Colonic mucosa (tissue), 4 donors: Measurements from ENCODE around the gene WNT7A. TPM values are rescaled to one million over a fixed set of nuclear protein-coding genes. Genes with fewer than 3 reads are reported as not detected.

ENCODE experiments used
- DNase-seq: peaks from one replicate; pipeline ENCODE4 v3.0.0-alpha.2; 2020
- H3K27ac ChIP-seq: fragments of 200-600 bp; one replicate; pipeline ENCODE4 v1.8.0; 2021
- H3K27me3 ChIP-seq: fragments of 200-600 bp; one replicate; pipeline ENCODE4 v1.8.0; 2021
- H3K36me3 ChIP-seq: fragments of 200-600 bp; one replicate; pipeline ENCODE4 v1.8.0; 2021
- H3K4me1 ChIP-seq: fragments of 200-600 bp; one replicate; pipeline ENCODE4 v1.8.0; 2021; ENCODE audit warnings: mild to moderate bottlenecking
- H3K4me3 ChIP-seq: fragments of 200-600 bp; one replicate; pipeline ENCODE4 v1.8.0; 2021
- H3K9ac ChIP-seq, 2 donors: one replicate each; pipeline ENCODE4 v1.7.0; 2013; ENCODE audit warnings: control low read depth in 2 of 2, low read depth in 2 of 2, low read length in 2 of 2
- H3K9me3 ChIP-seq: fragments of 200-600 bp; one replicate; pipeline ENCODE4 v1.8.0; 2021
- CTCF ChIP-seq: fragments of 200-600 bp; IDR thresholded peaks from one replicate; pipeline ENCODE4 v1.8.0; 2022; ENCODE audit warnings: antibody characterized with exemption, mild to moderate bottlenecking
- intact Hi-C: fragments of 100-400 bp; cut with DNase I; formaldehyde crosslinking; loops from one replicate; pipeline ENCODE4 v1.14.1; 2022
- total RNA-seq, 2 donors: library from RNA; stranded (reverse); fragmentation: NEBNext Ultra II Directional in 1 of 2; extraction: Animal tissue kit (Norgen Biotek cat#: 25700) in 1 of 2; gene quantifications; one replicate each; pipeline ENCODE4 v1.2.1, GENCODE V29; 2021
- donor health status: healthy.
- donor health status: DM: no; HTN: no; CAD: no.
- donor health status: DM: no; HTN: no; CAD: no.

WNT7A gene
- total RNA-seq, 2 donors from 2014 or later = not detected

- intact Hi-C loops = no loop called here
- Histone ChIP-seq H3K9ac (no peak overlapping the region), H3K4me1 (no peaks in the 10 kb centered on the region), H3K27me3 (no peaks in the 10 kb centered on the region), H3K36me3 (no peaks in the 10 kb centered on the region), H3K4me3 (no peak overlapping the region), H3K9me3 (no peaks in the 10 kb centered on the region), H3K27ac (no peak overlapping the region)
- no peak for TF ChIP-seq CTCF
- no peak for DNase-seq
Observed at GRCh38 chr3:13846238-13846637, 33.6 kb downstream of the WNT7A start.

- intact Hi-C loops = no loop called here
- no peak overlapping the region for H3K27ac ChIP-seq
- H3K27me3 ChIP-seq = no peaks in the 10 kb centered on the region
- H3K36me3 ChIP-seq = no peaks in the 10 kb centered on the region
- no peaks in the 10 kb centered on the region for H3K9me3 ChIP-seq
- DNase-seq = no peak
- H3K4me3 ChIP-seq = no peak overlapping the region
- H3K9ac ChIP-seq = no peak overlapping the region
- no peaks in the 10 kb centered on the region for H3K4me1 ChIP-seq
- no peak for TF ChIP-seq CTCF
Observed at GRCh38 chr3:13845806-13846205, 34.1 kb downstream of the WNT7A start.

GRCh38 chr3:13844911-13845310 is 35.0 kb downstream of the WNT7A start:
- Histone ChIP-seq H3K4me3 (no peak overlapping the region), H3K27ac (no peak overlapping the region), H3K27me3 (no peaks in the 10 kb centered on the region), H3K9me3 (no peaks in the 10 kb centered on the region), H3K4me1 (no peaks in the 10 kb centered on the region), H3K36me3 (no peaks in the 10 kb centered on the region), H3K9ac (no peak overlapping the region)
- intact Hi-C loops = no loop called here
- no peak for TF ChIP-seq CTCF
- DNase-seq = no peak

GRCh38 chr3:13844286-13844685 is 35.6 kb downstream of the WNT7A start:
- no peaks in the 10 kb centered on the region for H3K27me3 ChIP-seq
- H3K4me1 ChIP-seq = no peaks in the 10 kb centered on the region
- no peak for TF ChIP-seq CTCF
- no peak overlapping the region for H3K4me3 ChIP-seq
- intact Hi-C loops = no loop called here
- H3K9ac ChIP-seq = no peak overlapping the region
- no peaks in the 10 kb centered on the region for H3K36me3 ChIP-seq
- no peaks in the 10 kb centered on the region for H3K9me3 ChIP-seq
- no peak overlapping the region for H3K27ac ChIP-seq
- DNase-seq = no peak

- H3K36me3 ChIP-seq = no peaks in the 10 kb centered on the region
- no peaks in the 10 kb centered on the region for H3K9me3 ChIP-seq
- no peak overlapping the region for H3K4me3 ChIP-seq
- H3K4me1 ChIP-seq = no peaks in the 10 kb centered on the region
- TF ChIP-seq CTCF = no peak
- H3K27me3 ChIP-seq = no peaks in the 10 kb centered on the region
- H3K9ac ChIP-seq = no peak overlapping the region
- H3K27ac ChIP-seq = no peak overlapping the region
- DNase-seq = no peak
- intact Hi-C loops = no loop called here
Observed at GRCh38 chr3:13843351-13843750, 36.5 kb downstream of the WNT7A start.

GRCh38 chr3:13842226-13842625 is 37.6 kb downstream of the WNT7A start:
- Histone ChIP-seq H3K4me3 (no peak overlapping the region), H3K27ac (no peak overlapping the region), H3K9ac (no peak overlapping the region), H3K27me3 (no peaks in the 10 kb centered on the region), H3K9me3 (no peaks in the 10 kb centered on the region), H3K36me3 (no peaks in the 10 kb centered on the region), H3K4me1 (no peaks in the 10 kb centered on the region)
- no peak for TF ChIP-seq CTCF
- intact Hi-C loops = no loop called here
- no peak for DNase-seq
